ENCODE data around the gene TLE5.

TLE5 gene

DNA sequence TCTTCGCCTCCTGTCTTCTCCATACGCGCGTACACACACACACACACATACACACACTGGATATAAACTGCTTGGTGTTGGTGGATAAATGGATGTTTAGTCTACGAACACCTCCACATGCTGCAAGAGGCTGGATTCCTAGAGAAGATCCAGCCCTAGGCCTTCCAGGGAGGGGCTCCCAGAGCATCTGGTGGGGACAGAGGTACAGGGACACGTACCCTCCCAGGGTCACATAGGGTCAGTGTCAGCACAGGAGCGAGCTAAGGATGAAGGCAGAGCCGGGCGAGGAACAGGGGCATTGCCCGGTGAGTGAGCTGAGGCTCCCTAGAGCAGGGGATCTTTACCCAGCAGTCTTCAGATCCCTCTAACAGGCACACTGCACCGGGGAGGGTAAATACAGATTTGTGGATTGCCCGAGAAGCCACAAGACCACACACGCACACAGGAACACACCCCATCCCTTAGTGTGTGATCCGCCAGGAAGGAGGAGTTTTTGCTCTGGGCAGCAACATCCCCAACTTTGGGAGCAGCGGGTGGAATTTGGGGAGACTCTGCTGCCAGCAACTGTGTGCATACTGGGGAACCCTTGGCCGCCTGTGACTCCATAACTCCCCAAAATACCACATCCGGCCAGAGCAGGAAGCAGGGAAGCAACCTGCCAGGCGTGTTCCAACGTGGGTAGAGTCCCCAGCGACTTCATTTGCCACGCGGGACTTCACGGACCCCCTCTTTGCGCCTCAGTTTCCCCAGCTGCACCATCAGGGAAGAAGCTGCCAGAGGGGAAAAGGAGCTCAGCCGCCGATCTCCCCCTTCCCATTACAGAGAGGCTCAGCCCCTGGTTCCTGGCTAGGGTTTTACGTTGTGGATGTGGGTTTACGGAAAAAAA is 27.4 kb downstream of the TLE5 start:
- peak; percentile 61 for DNase-seq (ENCODE audit: low read depth)
- H3K4me3 ChIP-seq (ENCODE audit: low read length) = peak overlapping the region; percentile 69
- TF ChIP-seq, protein P1, sequence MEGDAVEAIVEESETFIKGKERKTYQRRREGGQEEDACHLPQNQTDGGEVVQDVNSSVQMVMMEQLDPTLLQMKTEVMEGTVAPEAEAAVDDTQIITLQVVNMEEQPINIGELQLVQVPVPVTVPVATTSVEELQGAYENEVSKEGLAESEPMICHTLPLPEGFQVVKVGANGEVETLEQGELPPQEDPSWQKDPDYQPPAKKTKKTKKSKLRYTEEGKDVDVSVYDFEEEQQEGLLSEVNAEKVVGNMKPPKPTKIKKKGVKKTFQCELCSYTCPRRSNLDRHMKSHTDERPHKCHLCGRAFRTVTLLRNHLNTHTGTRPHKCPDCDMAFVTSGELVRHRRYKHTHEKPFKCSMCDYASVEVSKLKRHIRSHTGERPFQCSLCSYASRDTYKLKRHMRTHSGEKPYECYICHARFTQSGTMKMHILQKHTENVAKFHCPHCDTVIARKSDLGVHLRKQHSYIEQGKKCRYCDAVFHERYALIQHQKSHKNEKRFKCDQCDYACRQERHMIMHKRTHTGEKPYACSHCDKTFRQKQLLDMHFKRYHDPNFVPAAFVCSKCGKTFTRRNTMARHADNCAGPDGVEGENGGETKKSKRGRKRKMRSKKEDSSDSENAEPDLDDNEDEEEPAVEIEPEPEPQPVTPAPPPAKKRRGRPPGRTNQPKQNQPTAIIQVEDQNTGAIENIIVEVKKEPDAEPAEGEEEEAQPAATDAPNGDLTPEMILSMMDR (conservative IDR thresholded peaks at IDR 0.05; ENCODE audit: low read length) = no peak

DNA sequence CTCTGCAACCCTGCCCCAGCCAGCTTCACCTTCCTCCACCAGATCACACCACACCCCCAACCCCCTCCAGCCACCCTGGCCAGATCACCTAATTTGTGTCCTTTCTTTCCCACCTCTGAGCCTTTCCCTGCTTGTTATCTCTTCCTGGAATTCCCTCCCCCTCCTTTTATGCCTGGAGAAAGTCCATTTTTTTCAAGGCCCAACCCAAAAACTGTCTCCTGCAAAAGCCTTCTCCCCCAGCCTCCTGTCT is 28.0 kb downstream of the TLE5 start:
- no peak overlapping the region for H3K4me3 ChIP-seq (ENCODE audit: low read length)
- TF ChIP-seq, protein P1 (conservative IDR thresholded peaks at IDR 0.05; ENCODE audit: low read length) = no peak
- DNase-seq (ENCODE audit: low read depth) = no peak

DNA sequence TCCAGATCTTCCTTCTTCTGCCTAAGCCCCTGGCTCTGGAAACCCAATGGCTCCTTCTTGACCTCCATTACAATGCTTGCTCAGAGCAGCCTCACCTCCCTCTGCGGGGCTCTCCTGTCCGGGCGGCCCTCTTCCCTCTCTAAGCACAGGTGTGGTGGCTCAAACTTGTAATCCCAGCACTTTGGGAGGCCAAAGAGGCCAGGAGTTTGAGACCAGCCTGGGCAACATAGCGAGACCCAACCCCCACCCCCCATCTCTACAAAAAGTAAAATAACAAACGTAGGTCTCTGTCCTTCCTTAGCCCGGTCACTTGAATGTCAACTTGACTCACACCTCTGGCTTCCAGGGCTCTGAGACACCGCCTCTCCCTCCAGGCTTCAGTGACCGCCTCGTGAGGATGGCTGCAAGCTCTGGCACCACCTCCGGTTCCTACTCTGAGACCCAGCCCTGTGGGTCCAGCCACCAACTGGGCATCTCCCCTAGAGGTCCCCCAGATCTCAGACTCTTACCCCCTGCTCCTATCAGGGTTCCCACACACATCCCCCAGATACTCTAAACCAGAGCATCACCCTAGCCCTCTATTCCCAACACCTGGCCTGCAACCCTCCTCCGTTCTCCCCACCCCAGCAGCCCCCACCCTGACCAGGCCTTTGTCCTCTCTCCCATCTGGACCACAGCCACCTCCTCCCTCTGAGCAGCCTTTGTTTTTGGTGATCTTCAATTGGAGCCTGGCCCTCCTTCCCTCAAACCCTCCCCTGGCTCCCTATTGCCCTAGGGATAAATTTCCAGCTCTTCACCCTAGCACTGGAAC is 28.5 kb downstream of the TLE5 start:
- H3K4me3 ChIP-seq (ENCODE audit: low read length) = no peak overlapping the region
- no peak for DNase-seq (ENCODE audit: low read depth)
- TF ChIP-seq, protein P1 (conservative IDR thresholded peaks at IDR 0.05; ENCODE audit: low read length) = no peak

DNA sequence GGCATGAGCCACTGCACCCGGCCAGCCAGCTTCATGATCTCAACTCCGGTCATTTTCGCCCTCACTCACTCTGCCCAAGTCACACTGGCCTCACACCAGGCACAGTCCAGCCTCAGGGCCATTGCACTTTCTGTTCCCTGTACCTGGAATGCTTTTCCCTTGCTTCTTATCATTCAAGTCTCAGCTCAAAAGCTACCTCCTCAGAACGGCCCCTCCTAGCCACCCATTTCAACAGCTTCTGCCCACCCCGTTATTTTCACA is 30.8 kb downstream of the TLE5 start:
- no peak for DNase-seq (ENCODE audit: low read depth)
- H3K4me3 ChIP-seq (ENCODE audit: low read length) = no peak overlapping the region
- TF ChIP-seq, protein P1 (conservative IDR thresholded peaks at IDR 0.05; ENCODE audit: low read length) = no peak

DNA sequence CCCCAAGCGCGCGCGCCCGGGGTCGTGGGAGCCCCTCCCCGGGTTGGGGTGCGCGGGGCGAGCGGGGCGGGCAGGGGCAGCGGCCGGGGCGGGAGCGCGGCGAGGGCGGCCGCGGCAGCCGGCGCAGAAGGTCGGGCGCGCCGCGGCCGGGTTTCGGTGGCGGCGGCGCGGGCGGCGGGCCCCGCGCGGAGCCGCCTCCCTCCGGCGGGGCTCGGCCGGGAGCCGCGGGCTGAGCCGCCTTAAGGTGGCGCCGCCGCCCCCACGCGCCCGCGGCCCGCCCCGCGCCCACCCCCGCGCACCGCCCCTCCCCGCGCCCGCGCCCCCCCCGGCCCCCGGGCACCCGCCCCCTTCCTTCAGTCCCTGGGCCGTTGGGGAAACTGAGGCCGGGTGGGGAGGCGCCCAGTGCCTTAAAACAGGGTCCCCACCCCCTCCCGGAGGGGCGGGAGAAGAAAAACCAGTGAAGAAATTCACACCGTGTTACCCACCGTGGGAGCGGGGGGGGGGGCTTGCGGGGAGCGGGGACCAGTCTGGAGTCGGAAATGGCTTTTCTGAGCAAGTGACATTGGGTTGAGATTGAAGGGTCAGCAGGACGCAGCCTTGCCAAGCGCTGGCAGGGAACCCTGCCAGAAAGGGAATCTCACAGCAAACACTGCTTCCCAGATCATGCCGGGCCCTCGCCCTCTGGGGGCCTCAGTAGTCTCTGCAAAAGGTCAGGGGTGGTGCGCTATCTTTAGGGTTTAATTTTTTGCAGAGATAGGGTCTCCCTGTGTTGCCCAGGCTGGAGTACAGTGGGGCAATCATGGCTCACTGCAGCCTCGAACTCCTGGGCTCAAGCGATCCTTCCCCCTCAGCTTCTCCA is 33.0 kb downstream of the TLE5 start, which contains the start of gene TLE2:
TSS of gene TLE2 (minus strand) at position 216 of the 859 bp plus-strand sequence. CDS start 376 bp downstream, outside the sequence.
- TF ChIP-seq, protein P1 (conservative IDR thresholded peaks at IDR 0.05; ENCODE audit: low read length) = no peak
- peak within 1 kb of the TSS; percentile 57 for H3K4me3 ChIP-seq (ENCODE audit: low read length)
- DNase-seq (ENCODE audit: low read depth) = no peak

DNA sequence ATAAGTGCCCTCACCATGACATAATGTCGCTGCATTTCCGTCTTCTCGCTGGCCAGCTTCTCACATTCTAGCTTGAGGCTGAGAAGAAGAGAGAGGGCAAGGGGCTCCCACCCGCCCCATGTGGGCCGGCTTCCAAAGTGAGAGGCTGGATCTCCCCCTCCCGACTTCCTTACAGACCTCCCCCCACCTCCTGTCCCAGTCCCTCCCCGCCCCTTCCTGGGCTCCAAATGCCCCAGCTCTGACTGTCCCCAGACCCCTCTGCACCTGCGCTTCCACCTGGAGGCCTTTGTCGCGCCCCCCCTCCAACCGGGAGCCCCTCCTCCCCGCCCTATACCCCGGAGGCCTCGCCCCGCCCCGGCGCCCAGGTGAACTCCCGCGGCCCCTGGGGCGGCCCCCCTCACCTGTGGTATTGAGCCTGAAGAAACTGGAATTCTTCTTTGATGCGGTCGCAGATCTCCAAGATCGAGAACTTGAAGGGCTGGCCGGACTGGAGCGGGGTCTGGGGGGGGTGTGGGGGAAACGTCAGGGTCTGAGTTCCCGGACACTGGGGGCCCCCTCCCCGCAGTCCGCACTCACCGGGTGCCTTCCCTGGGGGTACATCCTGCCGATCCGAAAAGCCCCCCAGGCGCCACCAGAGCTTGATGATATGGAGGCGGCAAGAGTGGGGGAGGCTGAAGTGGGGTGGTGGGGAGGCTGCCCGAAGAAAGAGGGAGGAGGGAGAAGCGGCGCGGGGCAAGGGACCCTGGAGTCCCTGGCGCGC is 33.8 kb downstream of the TLE5 start:
- TF ChIP-seq, protein P1 (conservative IDR thresholded peaks at IDR 0.05; ENCODE audit: low read length) = no peak
- H3K4me3 ChIP-seq (ENCODE audit: low read length) = peak overlapping the region; percentile 57
- no peak for DNase-seq (ENCODE audit: low read depth)

All from AG10803 (cell line).